HG03439 (cell line): ENCODE results near the gene ZNF484.

Experiments used
- ATAC-seq: cut with Tn5 transposase; IDR thresholded peaks from one replicate; pipeline ENCODE4 v1.9.1; 2021; ENCODE audit warnings: mild to moderate bottlenecking, moderate library complexity; ENCODE audit not compliant: unreplicated experiment

ZNF484 gene

DNA sequence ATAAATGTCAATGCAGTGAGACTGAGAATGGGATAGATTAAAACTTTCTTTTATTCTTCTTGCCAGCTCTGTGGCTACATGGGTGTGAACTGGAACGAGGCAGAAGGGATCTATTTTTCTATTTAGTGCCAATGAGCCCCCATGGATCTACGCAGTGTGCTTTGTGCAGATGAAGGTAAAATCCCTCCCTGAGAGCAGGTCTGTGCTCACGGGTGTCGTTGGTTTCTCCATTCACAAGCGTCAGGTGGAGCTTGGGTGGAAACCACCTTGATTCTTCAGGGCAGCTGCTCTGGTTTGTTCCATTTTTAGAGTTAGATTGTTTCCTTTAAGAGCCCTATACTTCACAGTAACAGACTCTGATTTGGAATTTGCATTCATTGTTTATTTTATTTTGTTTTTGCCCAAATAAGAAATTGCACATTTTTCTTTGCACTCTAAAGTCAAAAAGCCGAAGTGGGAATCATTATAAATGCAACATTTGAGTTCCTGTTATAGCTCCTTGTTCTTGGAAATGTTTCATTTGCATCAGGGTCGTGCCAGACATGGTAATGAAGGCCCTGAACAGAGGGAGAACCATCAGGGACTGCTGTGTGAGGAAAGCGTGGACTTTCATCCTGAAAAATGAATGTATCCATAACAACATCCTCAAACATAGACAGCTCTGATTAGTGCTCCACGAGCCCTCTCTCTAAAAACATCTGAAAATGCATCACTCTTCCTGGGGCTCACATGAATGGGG lies 82.1 kb downstream of the ZNF484 start:
- no peak for ATAC-seq
